ENCODE measurements around the gene CNTNAP4.

CNTNAP4 gene

DNA sequence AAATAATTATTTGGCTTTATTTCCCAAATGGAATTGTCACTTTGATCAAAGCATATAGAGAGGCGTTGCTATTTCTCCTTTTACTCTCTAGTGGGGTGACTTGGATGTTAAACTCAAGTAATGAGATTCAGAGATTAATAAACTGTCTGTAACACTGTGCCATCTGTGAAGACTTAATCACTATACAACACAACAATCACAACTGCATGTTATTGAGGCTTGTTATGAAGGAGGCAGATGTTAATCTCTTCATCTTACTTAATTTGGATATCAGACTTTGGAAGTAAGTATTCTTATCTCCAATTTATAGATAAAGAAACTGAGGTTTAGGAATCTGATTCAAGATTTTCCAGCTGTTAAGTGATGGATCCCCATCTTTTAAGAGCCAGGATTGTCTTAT, 132.5 kb downstream of the CNTNAP4 start:
- no peak for DNase-seq

DNA sequence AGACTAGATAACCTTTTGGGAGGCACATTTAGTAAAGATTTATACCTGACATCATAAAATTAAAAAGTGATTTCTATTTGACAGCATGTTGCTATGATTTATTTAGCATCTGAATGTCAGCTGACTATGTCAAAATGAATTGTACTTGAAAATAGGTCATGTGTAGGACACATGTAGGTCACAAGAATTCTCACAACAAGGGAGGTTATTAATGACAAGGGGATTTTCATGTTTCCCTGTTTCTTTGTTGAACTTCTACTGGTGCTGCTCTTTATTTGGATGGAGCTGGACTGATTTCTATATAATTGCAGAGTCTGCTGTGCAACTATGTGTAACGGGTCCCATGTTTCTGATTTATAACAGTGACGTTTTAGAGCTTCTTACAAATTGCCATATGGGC, 144.4 kb downstream of the CNTNAP4 start:
- DNase-seq = no peak

DNA sequence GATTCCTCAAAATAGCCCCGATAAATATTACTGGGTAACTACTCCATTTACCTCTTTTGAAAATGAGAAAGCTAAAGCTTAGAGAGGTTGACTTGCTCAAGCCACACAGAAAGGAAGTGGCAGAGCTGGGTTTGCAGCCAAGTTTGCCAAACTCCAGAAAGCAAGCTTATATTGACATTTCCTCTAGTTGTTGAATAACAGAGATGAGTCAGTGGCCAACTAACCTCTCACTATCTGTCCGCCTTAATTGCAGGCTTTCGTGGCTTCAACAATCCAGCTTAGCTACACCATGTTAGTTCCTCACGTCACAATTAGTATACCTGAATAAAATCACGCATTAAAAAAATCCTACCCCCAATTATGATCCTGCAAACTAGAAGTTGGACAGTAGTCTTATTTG, 151.7 kb downstream of the CNTNAP4 start:
- no peak for DNase-seq

DNA sequence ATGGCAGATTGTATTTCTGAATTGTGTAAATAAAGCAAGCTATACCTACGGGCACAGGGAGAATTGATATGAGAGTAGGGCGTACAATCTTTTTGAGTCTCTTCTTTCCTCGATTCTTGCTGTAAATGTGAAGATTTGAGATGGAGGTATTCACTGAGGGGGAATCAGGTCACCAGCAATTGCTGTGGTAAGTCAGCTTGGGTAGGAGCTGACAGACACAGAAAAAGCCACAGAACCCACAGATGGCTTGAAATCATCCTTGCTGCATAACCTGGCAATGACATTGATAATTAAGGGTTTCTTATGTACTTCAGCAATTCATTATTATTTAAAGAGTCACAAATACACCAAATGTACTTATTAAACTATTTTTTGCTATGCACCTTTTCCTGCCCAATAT, 164.2 kb downstream of the CNTNAP4 start:
- DNase-seq = no peak

DNA sequence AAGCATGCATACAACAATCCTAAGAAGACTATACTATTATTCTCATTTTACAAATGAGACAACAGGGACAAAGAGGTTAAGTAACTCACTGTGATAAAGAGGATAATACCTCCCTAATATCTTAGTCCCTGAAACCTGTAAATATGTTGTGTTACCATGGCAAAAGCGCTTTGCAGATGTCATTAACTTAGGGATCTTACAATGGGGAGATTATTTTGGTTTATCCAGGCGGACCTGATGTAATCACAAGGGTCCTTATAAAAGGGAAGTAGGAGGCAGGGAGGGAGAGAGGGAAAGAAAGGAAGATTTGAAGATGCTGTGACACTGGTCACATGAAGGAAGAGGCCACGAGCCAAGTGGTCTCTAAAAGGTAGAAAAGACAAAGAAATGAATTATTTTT, 164.7 kb downstream of the CNTNAP4 start:
- no peak for DNase-seq

DNA sequence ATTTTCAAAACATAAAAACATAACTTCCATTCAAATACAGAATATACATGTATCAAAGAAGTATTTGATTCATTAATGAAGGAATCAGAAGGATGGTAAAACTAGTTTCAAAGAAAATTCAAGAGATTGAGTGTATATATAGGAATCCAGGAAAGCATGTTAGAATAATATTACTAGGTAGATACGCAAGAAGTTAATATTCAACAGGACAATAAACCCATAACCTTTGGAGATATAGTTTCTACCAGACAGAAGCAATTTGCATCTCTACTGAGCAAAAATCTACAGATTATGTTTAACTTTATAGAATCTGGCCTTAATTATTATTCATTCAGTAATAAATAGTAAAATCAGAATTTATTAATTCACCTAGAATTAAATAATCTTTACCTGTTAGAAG, 166.8 kb downstream of the CNTNAP4 start:
- DNase-seq = no peak

DNA sequence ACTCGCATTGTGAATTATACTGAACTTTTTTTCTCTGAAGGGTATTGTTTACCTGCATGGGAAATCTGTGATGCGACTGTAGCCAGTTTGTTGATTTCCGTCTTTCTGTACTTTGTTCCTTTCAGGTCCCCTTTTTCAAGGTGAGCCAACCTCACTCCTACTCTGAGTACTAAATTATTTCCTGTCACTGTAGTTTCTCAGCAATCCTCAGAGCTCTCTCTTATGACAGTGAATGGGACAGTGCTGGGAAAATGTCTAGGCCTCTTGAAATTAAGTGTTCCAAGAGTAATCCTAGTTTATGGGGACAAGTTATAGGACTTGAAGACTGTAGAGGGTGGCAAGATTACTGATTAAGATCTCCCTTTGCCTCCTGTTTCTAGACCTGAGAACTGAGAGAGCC, 167.6 kb downstream of the CNTNAP4 start:
- DNase-seq = no peak

GRCh38 chr16:76445815-76446214, 168.6 kb downstream of the CNTNAP4 start:
- no peak for DNase-seq

GRCh38 chr16:76446251-76446650, 169.1 kb downstream of the CNTNAP4 start:
- no peak for DNase-seq

DNA sequence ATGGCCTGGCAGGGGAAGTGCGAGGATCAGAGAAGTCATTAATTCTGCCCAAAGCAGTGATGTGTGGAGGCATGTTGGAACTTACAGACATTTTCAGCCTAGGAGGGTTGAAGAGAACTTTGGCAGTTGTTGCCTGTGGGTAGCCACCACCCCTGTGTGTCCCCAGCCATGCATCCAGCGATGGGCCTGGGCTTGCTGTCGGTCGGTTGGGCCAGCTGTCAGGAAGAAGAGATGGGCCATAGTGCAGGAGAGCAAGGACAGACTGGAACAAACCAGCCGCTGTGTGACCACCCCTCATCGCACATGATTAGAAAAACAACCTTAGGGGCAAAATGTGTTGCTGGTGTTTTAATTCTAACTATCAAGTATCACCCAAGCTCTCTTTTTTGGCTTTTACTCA, 173.7 kb downstream of the CNTNAP4 start:
- no peak for DNase-seq

GRCh38 chr16:76455257-76455656, 178.1 kb downstream of the CNTNAP4 start:
- DNase-seq = no peak

DNA sequence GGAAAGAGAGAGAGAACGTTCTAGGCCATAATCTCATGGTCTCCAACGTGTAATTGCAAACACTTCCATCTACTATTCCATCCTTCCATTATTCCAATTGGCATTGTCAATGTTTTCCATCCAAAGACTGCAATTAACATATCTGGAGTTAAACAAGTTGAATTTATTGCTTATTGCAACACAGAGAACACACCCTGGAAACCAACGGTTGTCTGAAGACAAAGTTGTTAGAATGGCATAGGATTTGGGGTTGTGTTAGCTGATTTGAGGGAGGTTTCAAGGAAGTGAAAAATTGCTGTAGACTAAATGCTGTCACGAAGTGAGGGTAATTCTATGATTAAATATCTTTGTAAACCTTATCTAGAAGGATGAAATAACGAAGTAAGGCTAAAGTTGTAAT, 178.8 kb downstream of the CNTNAP4 start:
- DNase-seq = no peak

GRCh38 chr16:76459111-76459510, 181.9 kb downstream of the CNTNAP4 start:
- no peak for DNase-seq

GRCh38 chr16:76461836-76462235, 184.6 kb downstream of the CNTNAP4 start:
- DNase-seq = no peak

GRCh38 chr16:76464955-76465620, 187.9 kb downstream of the CNTNAP4 start:
- no peak for DNase-seq

- DNase-seq = no peak
Measured at GRCh38 chr16:76466871-76467270, 189.7 kb downstream of the CNTNAP4 start.

GRCh38 chr16:76474048-76474447, 196.8 kb downstream of the CNTNAP4 start:
- no peak for DNase-seq

- no peak for DNase-seq
Measured at GRCh38 chr16:76478105-76478504, 200.9 kb downstream of the CNTNAP4 start.

DNA sequence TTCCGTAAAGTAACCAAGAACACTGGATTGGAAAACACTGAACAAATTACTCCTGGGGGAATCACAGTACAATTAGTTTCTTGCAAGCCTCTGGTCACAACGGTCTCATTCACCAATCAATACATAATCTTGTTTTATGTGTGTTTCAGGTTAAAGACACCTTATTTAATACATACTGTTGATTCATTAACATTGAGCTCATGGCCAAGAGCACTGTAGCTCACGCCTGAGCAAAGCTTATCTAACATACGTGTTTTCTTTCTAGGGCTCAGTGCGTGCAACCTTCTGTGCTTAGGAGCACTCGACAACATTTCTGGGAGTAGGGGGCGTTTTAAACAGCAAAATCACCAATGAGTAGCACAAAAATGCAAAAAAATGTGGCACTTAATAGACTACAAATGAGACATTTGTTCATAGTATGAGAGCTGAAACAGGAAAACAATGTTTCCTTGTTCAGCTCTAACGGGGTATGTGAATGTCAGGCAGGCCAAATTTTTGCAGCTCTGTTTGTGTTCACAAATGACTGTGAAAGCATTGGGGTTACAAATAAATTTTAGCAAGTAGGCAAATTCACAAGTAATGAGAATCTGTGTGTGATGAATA, 206.2 kb downstream of the CNTNAP4 start:
- DNase-seq = no peak

GRCh38 chr16:76484020-76484419, 206.8 kb downstream of the CNTNAP4 start:
- DNase-seq = no peak

DNA sequence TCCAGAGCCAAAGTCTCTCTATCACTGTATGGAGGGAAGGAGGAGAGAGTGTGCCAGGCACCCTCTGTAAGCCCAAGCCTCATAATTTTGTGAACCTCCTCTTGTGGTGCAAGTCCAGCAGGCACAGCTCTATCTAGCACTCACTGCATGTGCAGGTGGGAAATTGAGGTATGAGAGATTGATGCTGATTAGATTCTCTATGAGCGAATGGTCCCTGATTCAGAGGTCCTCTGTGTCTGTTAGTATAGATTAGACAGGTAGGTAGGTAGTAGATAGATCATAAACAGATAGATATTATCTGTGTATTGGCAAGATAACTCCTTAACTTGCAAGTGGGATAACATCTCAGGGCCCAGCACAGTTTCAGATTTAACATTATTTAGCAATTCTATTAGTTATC, 209.5 kb downstream of the CNTNAP4 start:
- no peak for DNase-seq

- DNase-seq = no peak
Measured at GRCh38 chr16:76487411-76488064, 210.3 kb downstream of the CNTNAP4 start.

GRCh38 chr16:76488065-76488417, 210.8 kb downstream of the CNTNAP4 start:
- no peak for DNase-seq

- no peak for DNase-seq
Measured at GRCh38 chr16:76490036-76490639, 212.9 kb downstream of the CNTNAP4 start.

Data from fibroblast of skin of right biceps (primary cell).